Stomach (tissue), 4 donors: ENCODE data around the gene RYR3.

Experiments
- EP300 ChIP-seq: sonication (generic); formaldehyde crosslinking; IDR thresholded peaks from one replicate; pipeline ENCODE4 v1.6.1; 2017; ENCODE audit warnings: antibody characterized with exemption
- POLR2A ChIP-seq, 4 donors: fragments of 450-650 bp; IDR thresholded peaks; one replicate each; pipeline ENCODE4 v1.6.1; 2016; ENCODE audit warnings: antibody characterized with exemption in 4 of 4, control low read depth in 2 of 4, mild to moderate bottlenecking in 1 of 4, moderate library complexity in 1 of 4
- POLR2AphosphoS5 ChIP-seq, 3 donors: sonication (generic); formaldehyde crosslinking; IDR thresholded peaks; one replicate each; pipeline ENCODE4 v1.6.1; 2016; ENCODE audit warnings: antibody characterized with exemption in 3 of 3
- TF ChIP-seq, protein P1 (sequence below), 7 experiments: fragments of 450-650 bp in 4 of 7; fragments of 200-600 bp in 3 of 7; sonication (generic) in 3 of 7; IDR thresholded peaks; one replicate each; pipeline ENCODE4 v1.5.1; 2016 to 2019; ENCODE audit warnings: antibody characterized with exemption in 7 of 7, control low read depth in 2 of 7, mild to moderate bottlenecking in 1 of 7

DNA sequence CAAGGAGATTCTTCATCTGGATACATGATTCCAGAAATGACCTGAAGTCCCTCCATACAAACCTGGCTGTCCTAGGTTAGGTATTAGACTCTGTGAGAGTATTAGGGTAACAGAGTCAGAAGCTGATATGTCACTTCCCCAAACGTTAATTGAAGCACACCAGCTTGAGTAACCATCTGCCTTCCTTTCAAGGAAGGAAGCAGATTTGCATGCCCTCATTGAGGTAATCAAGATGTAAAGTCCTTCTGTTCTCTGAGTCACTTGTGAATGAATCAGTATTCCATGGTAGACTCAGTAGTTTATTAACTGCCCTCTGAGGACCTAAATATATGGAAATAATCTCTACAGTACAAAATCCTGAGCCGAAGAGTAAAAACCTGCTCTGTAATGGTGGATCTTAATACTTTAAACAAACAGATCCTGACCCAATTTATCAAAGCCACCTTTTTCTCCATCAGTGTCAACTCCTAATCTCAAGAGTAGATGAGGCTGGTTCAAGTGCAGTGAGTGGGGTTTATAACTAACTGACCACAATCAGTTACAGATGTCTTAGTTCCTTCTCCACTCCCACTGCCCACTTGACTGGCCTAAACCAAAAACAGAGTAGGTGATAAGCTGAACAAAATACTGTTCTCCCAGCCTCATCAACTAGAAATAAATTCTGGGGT, 411.4 kb downstream of the RYR3 start:
- TF ChIP-seq, protein P1, sequence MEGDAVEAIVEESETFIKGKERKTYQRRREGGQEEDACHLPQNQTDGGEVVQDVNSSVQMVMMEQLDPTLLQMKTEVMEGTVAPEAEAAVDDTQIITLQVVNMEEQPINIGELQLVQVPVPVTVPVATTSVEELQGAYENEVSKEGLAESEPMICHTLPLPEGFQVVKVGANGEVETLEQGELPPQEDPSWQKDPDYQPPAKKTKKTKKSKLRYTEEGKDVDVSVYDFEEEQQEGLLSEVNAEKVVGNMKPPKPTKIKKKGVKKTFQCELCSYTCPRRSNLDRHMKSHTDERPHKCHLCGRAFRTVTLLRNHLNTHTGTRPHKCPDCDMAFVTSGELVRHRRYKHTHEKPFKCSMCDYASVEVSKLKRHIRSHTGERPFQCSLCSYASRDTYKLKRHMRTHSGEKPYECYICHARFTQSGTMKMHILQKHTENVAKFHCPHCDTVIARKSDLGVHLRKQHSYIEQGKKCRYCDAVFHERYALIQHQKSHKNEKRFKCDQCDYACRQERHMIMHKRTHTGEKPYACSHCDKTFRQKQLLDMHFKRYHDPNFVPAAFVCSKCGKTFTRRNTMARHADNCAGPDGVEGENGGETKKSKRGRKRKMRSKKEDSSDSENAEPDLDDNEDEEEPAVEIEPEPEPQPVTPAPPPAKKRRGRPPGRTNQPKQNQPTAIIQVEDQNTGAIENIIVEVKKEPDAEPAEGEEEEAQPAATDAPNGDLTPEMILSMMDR (IDR thresholded peaks at IDR 0.05): no peak
- TF ChIP-seq POLR2AphosphoS5 (IDR thresholded peaks at IDR 0.05) (no peak), POLR2A (IDR thresholded peaks at IDR 0.05) (no peak), EP300 (no peak)
